Activated CD4-positive, alpha-beta T cell treated with anti-CD3 and anti-CD28 coated beads, Interleukin-2, amount 10 ng/mL, durations not matched to agents 7 days and 5 days (primary cell): ENCODE data around the gene FGF22. TPM values are rescaled to one million over a fixed set of nuclear protein-coding genes. Genes with fewer than 3 reads are reported as not detected.

ENCODE experiments used
- CTCF ChIA-PET: fragments of 350-600 bp; sonication (Branson Sonifier 250); formaldehyde crosslinking; loops from one replicate; lab custom pipeline; 2021; ENCODE audit warnings: antibody characterized with exemption; lab: Charles Lee
- POLR2A ChIA-PET: fragments of 350-600 bp; sonication (Branson Sonifier 250); formaldehyde crosslinking; loops from one replicate; lab custom pipeline; 2021; ENCODE audit warnings: antibody characterized with exemption; lab: Charles Lee
- DNase-seq: peaks from one replicate; pipeline ENCODE4 v3.0.0-alpha.2; 2020
- H3K27ac Mint-ChIP-seq: one replicate; pipeline ENCODE4 v1.8.0; 2021; ENCODE audit warnings: mild to moderate bottlenecking, moderate library complexity, mixed read lengths
- H3K27me3 Mint-ChIP-seq: one replicate; pipeline ENCODE4 v1.8.0; 2021; ENCODE audit warnings: mixed read lengths
- H3K36me3 Mint-ChIP-seq: one replicate; pipeline ENCODE4 v1.8.0; 2021; ENCODE audit warnings: low read depth, mixed read lengths
- H3K4me1 Mint-ChIP-seq: one replicate; pipeline ENCODE4 v1.8.0; 2021; ENCODE audit warnings: mixed read lengths
- H3K4me3 Mint-ChIP-seq: one replicate; pipeline ENCODE4 v1.8.0; 2021; ENCODE audit warnings: mild to moderate bottlenecking, moderate library complexity, mixed read lengths
- H3K9me3 Mint-ChIP-seq: one replicate; pipeline ENCODE4 v1.8.0; 2021; ENCODE audit warnings: mixed read lengths
- total RNA-seq, 2 experiments: library from RNA; stranded (reverse); gene quantifications; one replicate each; pipeline ENCODE4 v1.2.3, GENCODE V29; 2021

FGF22 gene
- total RNA-seq, 2 experiments from 2014 or later, result 0.12 TPM; not detected in 1

DNA sequence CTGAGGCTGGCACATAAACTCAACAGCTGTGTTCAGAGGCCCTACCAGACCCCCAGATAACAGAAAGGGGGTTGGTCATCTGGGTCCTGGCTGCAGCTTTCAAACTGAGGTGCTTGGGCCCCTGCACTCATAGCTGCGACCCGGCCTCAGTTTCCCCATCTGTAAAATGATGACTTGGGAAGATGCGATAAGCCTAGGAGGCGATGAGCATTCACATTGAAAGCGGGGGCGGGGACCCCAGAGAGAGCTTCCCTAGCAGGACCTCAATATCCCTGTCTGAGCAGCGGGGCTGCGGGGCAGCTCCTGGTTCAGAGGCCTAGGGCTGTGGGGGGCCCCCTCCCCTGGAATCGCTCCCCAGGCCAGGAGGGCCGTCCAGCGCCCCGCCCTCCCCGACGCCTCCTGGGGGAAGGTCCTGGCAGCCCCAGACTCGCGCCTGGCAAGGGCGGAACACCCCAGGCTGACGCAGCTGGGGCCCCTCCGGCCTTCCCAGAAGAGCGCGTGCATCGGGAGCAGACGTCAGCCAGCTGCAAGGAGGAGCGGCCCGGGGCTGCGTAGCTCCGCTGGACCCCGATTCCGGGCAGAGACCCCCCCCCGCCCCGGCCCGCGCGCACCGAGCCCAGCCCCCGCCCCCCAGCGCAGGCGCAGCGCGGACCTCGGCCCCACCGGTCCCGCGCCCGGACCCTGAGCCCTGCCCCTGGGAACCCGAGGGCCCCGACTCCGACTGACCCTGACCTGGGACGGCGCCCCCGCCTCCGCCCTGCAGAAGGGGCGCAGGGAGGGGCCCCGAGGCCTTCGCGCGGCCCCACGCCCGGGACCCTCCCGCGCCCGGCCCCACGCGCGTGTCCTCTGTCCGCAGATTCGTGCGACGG, 40.0 kb downstream of the FGF22 start:
- DNase-seq, result peak; percentile 30
- Mint-ChIP-seq H3K36me3 (no peaks in the 10 kb centered on the region), H3K4me1 (peaks cover 7% of the 10 kb centered on the region), H3K4me3 (peak overlapping the region; percentile 83), H3K27ac (peak overlapping the region; percentile 66), H3K9me3 (no peaks in the 10 kb centered on the region), H3K27me3 (peaks cover 12% of the 10 kb centered on the region)
- CTCF ChIA-PET, result interaction anchor here (1.0 to 1.9 kb wide), 4 partner anchors 10 to 169 kb away, joined by 3 to 7 read pairs (median 4); partner anchors contain the start of gene RNF126
- POLR2A ChIA-PET, result interaction anchor here (0.7 kb wide), 1 partner anchor 14 kb away, joined by 3 read pairs; no protein-coding TSS in a partner anchor

- Mint-ChIP-seq H3K4me1 (peaks cover 7% of the 10 kb centered on the region), H3K27ac (peak overlapping the region; percentile 100), H3K36me3 (no peaks in the 10 kb centered on the region), H3K4me3 (peak overlapping the region; percentile 83), H3K9me3 (no peaks in the 10 kb centered on the region), H3K27me3 (peaks cover 7% of the 10 kb centered on the region)
- peak; percentile 99 for DNase-seq
- POLR2A ChIA-PET, result no interaction called here
- CTCF ChIA-PET, result interaction anchor here (0.6 to 1.7 kb wide), 4 partner anchors 14 to 54 kb away, joined by 3 to 6 read pairs (median 3); no protein-coding TSS in a partner anchor
Measured at GRCh38 chr19:680287-681028, 40.8 kb downstream of the FGF22 start.

GRCh38 chr19:681029-682019, 41.6 kb downstream of the FGF22 start:
- Mint-ChIP-seq H3K36me3 (no peaks in the 10 kb centered on the region), H3K4me1 (peaks cover 7% of the 10 kb centered on the region), H3K9me3 (no peaks in the 10 kb centered on the region), H3K27me3 (peaks cover 4% of the 10 kb centered on the region), H3K27ac (peak overlapping the region; percentile 100), H3K4me3 (peak overlapping the region; percentile 83)
- ChIA-PET POLR2A (no interaction called here), CTCF (interaction anchor here (1.0 to 1.7 kb wide), 3 partner anchors 13 to 55 kb away, joined by 3 to 6 read pairs (median 3); no protein-coding TSS in a partner anchor)
- peak; percentile 91 for DNase-seq

- POLR2A ChIA-PET, result no interaction called here
- Mint-ChIP-seq H3K4me3 (no peak overlapping the region), H3K27me3 (no peaks in the 10 kb centered on the region), H3K27ac (no peak overlapping the region), H3K36me3 (no peaks in the 10 kb centered on the region), H3K9me3 (no peaks in the 10 kb centered on the region), H3K4me1 (peaks cover 7% of the 10 kb centered on the region)
- CTCF ChIA-PET, result interaction anchor here (0.6 kb wide), 1 partner anchor 260 kb away, joined by 3 read pairs; no protein-coding TSS in a partner anchor
- no peak for DNase-seq
Measured at GRCh38 chr19:682678-683320, 43.1 kb downstream of the FGF22 start.

DNA sequence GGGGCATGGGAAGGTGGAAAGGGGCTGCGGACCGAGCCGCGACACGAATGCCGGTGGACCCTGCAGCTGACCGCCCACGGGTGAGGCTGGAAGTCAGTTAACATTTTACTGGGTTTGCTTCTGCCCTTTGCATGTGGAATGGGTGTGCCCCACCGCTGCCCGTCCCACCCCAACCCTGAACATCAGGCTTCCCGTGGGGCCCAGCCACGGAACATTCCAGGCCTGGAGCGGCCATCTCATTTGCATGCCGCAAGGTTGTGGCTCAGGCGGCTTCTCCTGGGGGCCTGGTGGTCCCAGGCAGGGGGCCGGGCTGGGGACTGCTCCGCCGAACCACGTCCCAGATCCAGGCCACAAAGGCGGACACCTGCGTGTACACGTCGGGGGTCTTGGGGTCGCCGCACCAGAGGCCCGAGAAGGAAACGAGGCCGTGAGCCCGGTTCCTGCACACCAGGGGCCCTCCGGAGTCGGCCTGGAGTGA, 45.8 kb downstream of the FGF22 start:
- Mint-ChIP-seq H3K4me1 (peaks cover 5% of the 10 kb centered on the region), H3K9me3 (no peaks in the 10 kb centered on the region), H3K27ac (no peak overlapping the region), H3K4me3 (no peak overlapping the region), H3K27me3 (no peaks in the 10 kb centered on the region), H3K36me3 (no peaks in the 10 kb centered on the region)
- ChIA-PET CTCF (no interaction called here), POLR2A (no interaction called here)
- no peak for DNase-seq

DNA sequence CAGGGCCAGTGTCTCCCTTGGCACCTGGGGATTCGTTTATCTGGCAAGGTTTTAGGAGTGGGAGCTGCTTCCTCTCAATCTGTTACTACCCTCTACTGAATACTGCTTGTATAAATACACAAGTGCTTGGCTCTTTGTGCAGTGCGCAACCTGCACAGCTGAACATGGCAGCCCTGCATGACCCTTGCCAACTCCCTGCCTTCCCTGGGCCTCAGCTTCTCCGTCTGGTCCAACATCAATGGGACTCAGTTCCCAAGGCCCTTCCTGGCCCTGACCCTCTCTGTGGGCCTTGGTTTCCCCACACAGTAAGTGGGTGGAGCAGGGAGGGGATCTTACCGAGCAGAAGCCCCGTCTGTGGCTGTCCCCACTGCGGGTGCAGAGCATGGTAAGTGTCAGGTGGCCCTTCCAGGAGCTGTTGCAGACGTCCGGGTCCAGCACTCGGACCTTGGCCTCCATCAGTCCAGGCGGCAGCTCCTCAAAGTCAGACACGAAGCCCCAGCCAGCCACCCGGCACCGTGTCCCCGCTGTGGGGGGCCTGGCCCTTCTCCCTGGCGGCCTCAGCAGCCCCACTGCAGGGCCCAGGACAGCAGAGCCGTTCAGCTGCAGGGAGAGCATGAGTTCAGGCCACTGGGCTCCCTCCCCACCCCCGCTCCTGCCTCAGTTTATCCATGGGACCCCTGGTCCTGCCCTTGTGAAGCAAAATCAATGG, 47.1 kb downstream of the FGF22 start:
- ChIA-PET CTCF (interaction anchor here (0.6 kb wide), 1 partner anchor 97 kb away, joined by 4 read pairs; no protein-coding TSS in a partner anchor), POLR2A (no interaction called here)
- Mint-ChIP-seq H3K9me3 (no peaks in the 10 kb centered on the region), H3K27me3 (no peaks in the 10 kb centered on the region), H3K4me1 (no peaks in the 10 kb centered on the region), H3K27ac (no peak overlapping the region), H3K36me3 (no peaks in the 10 kb centered on the region), H3K4me3 (no peak overlapping the region)
- DNase-seq, result no peak

GRCh38 chr19:687569-688166, 48.0 kb downstream of the FGF22 start:
- CTCF ChIA-PET, result no interaction called here
- POLR2A ChIA-PET, result no interaction called here
- Mint-ChIP-seq H3K4me3 (no peak overlapping the region), H3K9me3 (no peaks in the 10 kb centered on the region), H3K27me3 (no peaks in the 10 kb centered on the region), H3K36me3 (no peaks in the 10 kb centered on the region), H3K27ac (peak overlapping the region; percentile 50), H3K4me1 (no peaks in the 10 kb centered on the region)
- DNase-seq, result no peak

DNA sequence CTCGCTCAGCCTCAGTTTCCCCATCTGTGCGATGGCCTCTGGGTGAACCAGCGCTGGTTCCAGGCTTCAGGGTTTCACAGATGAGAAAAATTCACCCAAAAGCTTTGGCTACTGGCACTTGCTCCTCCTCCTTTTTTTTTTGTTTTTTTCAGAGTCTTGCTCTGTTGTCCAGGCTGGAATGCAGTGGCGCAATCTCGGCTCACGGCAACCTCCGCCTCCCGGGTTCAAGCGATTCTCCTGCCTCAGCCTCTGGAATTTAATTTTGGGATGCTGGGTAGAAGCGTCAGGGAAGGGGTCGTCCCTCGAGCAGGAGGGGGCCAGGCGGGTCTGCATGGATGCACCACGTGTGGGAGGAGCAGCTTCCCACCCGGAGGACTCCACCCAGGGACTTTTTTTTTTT, 48.5 kb downstream of the FGF22 start:
- no peaks in the 10 kb centered on the region for H3K36me3 Mint-ChIP-seq
- no peaks in the 10 kb centered on the region for H3K4me1 Mint-ChIP-seq
- CTCF ChIA-PET, result no interaction called here
- DNase-seq, result no peak
- H3K27ac Mint-ChIP-seq, result no peak overlapping the region
- POLR2A ChIA-PET, result no interaction called here
- no peaks in the 10 kb centered on the region for H3K27me3 Mint-ChIP-seq
- no peak overlapping the region for H3K4me3 Mint-ChIP-seq
- H3K9me3 Mint-ChIP-seq, result no peaks in the 10 kb centered on the region

DNA sequence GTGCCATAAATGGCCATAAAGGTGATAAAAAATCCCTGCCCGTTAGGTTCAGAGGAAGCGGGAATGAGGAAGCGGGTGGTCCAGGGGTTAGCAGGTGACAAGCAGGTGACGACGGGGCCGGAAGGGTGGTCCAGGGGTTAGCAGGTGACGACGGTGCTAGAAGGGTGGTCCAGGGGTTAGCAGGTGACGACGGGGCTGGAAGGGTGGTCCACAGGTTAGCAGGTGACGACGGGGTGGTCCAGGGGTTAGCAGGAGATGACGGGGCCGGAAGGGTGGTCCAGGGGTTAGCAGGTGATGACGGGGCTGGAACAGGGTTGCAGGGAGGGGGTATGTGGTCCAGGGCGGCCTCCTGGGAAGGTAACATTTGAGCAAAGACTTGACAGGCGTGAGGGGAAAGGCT, 49.3 kb downstream of the FGF22 start:
- Mint-ChIP-seq H3K9me3 (no peaks in the 10 kb centered on the region), H3K4me1 (no peaks in the 10 kb centered on the region), H3K36me3 (no peaks in the 10 kb centered on the region), H3K4me3 (no peak overlapping the region), H3K27me3 (no peaks in the 10 kb centered on the region), H3K27ac (no peak overlapping the region)
- ChIA-PET CTCF (no interaction called here), POLR2A (no interaction called here)
- DNase-seq, result no peak

DNA sequence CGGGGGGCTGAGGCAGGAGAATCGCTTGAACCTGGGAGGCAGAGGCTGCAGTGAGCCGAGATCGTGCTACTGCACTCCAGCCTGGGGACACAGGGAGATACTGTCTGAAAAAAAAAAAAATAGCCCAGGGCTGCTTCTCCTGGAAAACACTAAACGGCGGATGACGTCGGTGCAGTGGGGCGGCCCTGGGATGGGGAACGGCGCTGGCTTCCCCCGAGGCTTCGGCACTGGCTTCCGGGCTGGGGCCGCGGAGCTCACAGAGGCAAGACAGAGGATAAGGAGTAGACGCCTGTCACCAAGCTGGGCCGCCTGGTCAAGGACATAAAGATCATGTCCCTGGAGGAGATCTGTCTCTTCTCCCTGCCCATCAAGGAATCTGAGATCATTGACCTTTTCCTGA, 50.5 kb downstream of the FGF22 start:
- peaks cover 9% of the 10 kb centered on the region for H3K27me3 Mint-ChIP-seq
- ChIA-PET POLR2A (no interaction called here), CTCF (interaction anchor here (0.6 kb wide), 1 partner anchor 32 kb away, joined by 3 read pairs; no protein-coding TSS in a partner anchor)
- H3K36me3 Mint-ChIP-seq, result no peaks in the 10 kb centered on the region
- no peaks in the 10 kb centered on the region for H3K4me1 Mint-ChIP-seq
- no peak for DNase-seq
- no peaks in the 10 kb centered on the region for H3K9me3 Mint-ChIP-seq
- no peak overlapping the region for H3K27ac Mint-ChIP-seq
- H3K4me3 Mint-ChIP-seq, result no peak overlapping the region
